PC-9 (cell line): ENCODE results near the gene MMP19.

Experiments used
- CTCF ChIP-seq: fragments of 200-600 bp; sonication (generic); conservative IDR thresholded peaks from 2 replicates; pipeline ENCODE4 v1.6.1; 2017; ENCODE audit warnings: mixed run types, antibody characterized with exemption, mild to moderate bottlenecking, moderate library complexity
- EZH2 ChIP-seq: fragments of 200-600 bp; sonication (generic); IDR thresholded peaks from 2 replicates; pipeline ENCODE4 v1.8.0; 2017; ENCODE audit warnings: antibody characterized with exemption, low read depth

GRCh38 chr12:55831447-55831815 is 11.3 kb downstream of the MMP19 start:
- no peak for TF ChIP-seq CTCF
- TF ChIP-seq EZH2: no peak
